ENCODE measurements around the gene XIRP1. TPM values are rescaled to one million over a fixed set of nuclear protein-coding genes. Genes with fewer than 3 reads are reported as not detected.

The XIRP1 gene
- total RNA-seq, 4 donors from 2014 or later: 1.3 TPM; not detected in 3

- H3K27me3 ChIP-seq: no peaks in the 10 kb centered on the region
- no peaks in the 10 kb centered on the region for H3K9me3 ChIP-seq
- no peak for DNase-seq (ENCODE audit: extremely low spot score)
- 62% methylated on average over 5 of the region's 5 CpGs for WGBS
- H3K36me3 ChIP-seq: no peaks in the 10 kb centered on the region
- H3K27ac ChIP-seq (replicated peaks in 1 of 4): no peak overlapping the region
- peaks cover 11 to 14% (median 13%) of the 10 kb centered on the region in 4 donors for H3K4me1 ChIP-seq
- intact Hi-C loops (cut with DNase I): loop anchor here (2.0 kb wide), 1 partner anchor 17 kb away; no protein-coding TSS in a partner anchor
- H3K4me3 ChIP-seq: no peak overlapping the region
- TF ChIP-seq CTCF (IDR thresholded peaks at IDR 0.05): no peak
- TF ChIP-seq POLR2A (IDR thresholded peaks at IDR 0.05; ENCODE audit: low read depth): no peak
- TF ChIP-seq POLR2AphosphoS5 (IDR thresholded peaks at IDR 0.05): no peak
- TF ChIP-seq EP300 (IDR thresholded peaks at IDR 0.05): no peak
These were observed 34.2 kb downstream of the XIRP1 start for GRCh38 chr3:39158148-39158715.

DNA sequence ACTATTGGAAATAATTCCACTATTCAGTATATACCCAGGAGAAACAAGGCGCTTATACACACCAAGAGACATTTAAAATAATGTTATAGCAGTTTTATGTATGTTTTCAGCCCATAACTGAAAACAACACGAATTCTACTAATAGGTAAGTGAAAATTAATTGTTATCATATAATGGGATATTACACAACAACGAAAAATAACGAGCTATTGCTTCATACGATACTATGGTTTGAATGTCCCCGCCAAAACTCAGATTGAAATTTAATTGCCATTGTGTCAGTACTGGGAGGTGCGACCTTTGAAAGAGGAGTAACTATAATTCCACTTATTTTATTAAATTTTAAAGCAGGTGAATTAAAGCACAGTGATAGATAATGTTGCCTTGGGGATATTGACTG is 35.0 kb downstream of the XIRP1 start:
- DNase-seq (ENCODE audit: extremely low spot score): no peak
- 92% methylated on average over 7 of the region's 7 CpGs for WGBS
- Histone ChIP-seq H3K9me3 (no peaks in the 10 kb centered on the region), H3K36me3 (no peaks in the 10 kb centered on the region), H3K27ac (replicated peaks in 1 of 4) (no peak overlapping the region), H3K27me3 (no peaks in the 10 kb centered on the region), H3K4me3 (no peak overlapping the region), H3K4me1 (peaks cover 11 to 14% (median 13%) of the 10 kb centered on the region in 4 donors)
- TF ChIP-seq POLR2A (IDR thresholded peaks at IDR 0.05; ENCODE audit: low read depth) (no peak), CTCF (IDR thresholded peaks at IDR 0.05) (no peak), POLR2AphosphoS5 (IDR thresholded peaks at IDR 0.05) (no peak), EP300 (IDR thresholded peaks at IDR 0.05) (no peak)
- intact Hi-C loops (cut with DNase I): no loop called here

DNA sequence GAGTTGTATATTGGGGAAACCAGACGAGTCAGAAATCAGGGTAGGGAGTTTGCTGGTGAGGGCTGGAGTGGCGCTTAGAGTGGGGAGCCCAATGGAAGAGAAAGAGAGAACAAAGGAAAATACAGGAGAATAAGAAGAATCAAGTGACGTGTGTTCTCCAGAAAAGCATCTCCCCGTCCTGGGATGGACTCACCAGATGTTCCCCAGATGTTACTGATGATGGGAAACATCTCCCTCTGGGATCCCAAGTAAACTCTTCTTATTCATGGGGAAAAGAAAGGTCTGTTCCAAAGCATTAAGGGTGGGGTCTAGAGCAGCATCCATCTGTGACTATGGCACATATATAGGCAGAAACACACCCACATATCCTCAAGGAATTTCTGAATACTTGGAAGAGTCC is 36.0 kb downstream of the XIRP1 start:
- DNase-seq (ENCODE audit: extremely low spot score): no peak
- Histone ChIP-seq H3K9me3 (no peaks in the 10 kb centered on the region), H3K27me3 (no peaks in the 10 kb centered on the region), H3K4me1 (peaks cover 16 to 24% (median 21%) of the 10 kb centered on the region in 4 donors), H3K36me3 (no peaks in the 10 kb centered on the region), H3K27ac (replicated peaks in 1 of 4) (peak overlapping the region in 3 of 4 donors; percentile 99 to 100 (median 100)), H3K4me3 (no peak overlapping the region)
- intact Hi-C loops (cut with DNase I): no loop called here
- TF ChIP-seq POLR2A (IDR thresholded peaks at IDR 0.05; ENCODE audit: low read depth): no peak
- TF ChIP-seq CTCF (IDR thresholded peaks at IDR 0.05): no peak
- TF ChIP-seq POLR2AphosphoS5 (IDR thresholded peaks at IDR 0.05): no peak
- 73% methylated on average over 4 of the region's 4 CpGs for WGBS

- no peak for DNase-seq (ENCODE audit: extremely low spot score)
- peaks cover 34 to 43% (median 40%) of the 10 kb centered on the region in 4 donors for H3K4me1 ChIP-seq
- no peaks in the 10 kb centered on the region for H3K27me3 ChIP-seq
- peak; percentile 38 to 46 for TF ChIP-seq POLR2AphosphoS5 (IDR thresholded peaks at IDR 0.05)
- TF ChIP-seq POLR2A (IDR thresholded peaks at IDR 0.05; ENCODE audit: low read depth): no peak
- no peak for TF ChIP-seq EP300 (IDR thresholded peaks at IDR 0.05)
- TF ChIP-seq CTCF (IDR thresholded peaks at IDR 0.05): no peak
- peak overlapping the region; percentile 99 to 100 (median 100) for H3K27ac ChIP-seq (replicated peaks in 1 of 4)
- intact Hi-C loops (cut with DNase I): no loop called here
- no peaks in the 10 kb centered on the region for H3K36me3 ChIP-seq
- H3K4me3 ChIP-seq: peak overlapping the region in 3 of 4 donors; percentile 95 to 99 (median 98)
- 58% methylated on average over 18 of the region's 18 CpGs for WGBS
- no peaks in the 10 kb centered on the region for H3K9me3 ChIP-seq
These were observed 37.9 kb downstream of the XIRP1 start for GRCh38 chr3:39154280-39155021.
